ENCODE data around the gene CCNG2.

- TF ChIP-seq SKIL (IDR thresholded peaks at IDR 0.05; ENCODE audit: low read depth, poor library complexity, severe bottlenecking) (no peak), E4F1 (IDR thresholded peaks at IDR 0.05; ENCODE audit: borderline replicate concordance, partially characterized antibody) (no peak), POLR2A (IDR thresholded peaks at IDR 0.05; ENCODE audit: low read depth, low read length) (no peak), CTCF (IDR thresholded peaks at IDR 0.05 in 2 of 3, conservative IDR thresholded peaks at IDR 0.05 in 1 of 3; ENCODE audit: control insufficient read depth in 2 of 3, extremely low read depth in 1 of 3, insufficient read depth in 1 of 3, low read depth in 3 of 3, low read length in 3 of 3) (no peak), CREB1 (IDR thresholded peaks at IDR 0.05; ENCODE audit: low read depth) (no peak), TCF7 (IDR thresholded peaks at IDR 0.05; ENCODE audit: borderline replicate concordance) (no peak), CEBPZ (IDR thresholded peaks at IDR 0.05; ENCODE audit: low read depth, low read length) (no peak), SMC3 (IDR thresholded peaks at IDR 0.05; ENCODE audit: borderline replicate concordance, low read length) (no peak), JUND (IDR thresholded peaks at IDR 0.05; ENCODE audit: low read depth, low read length) (no peak), RFX5 (IDR thresholded peaks at IDR 0.05; ENCODE audit: low read depth, low read length) (no peak), ZNF274 (IDR thresholded peaks at IDR 0.05; ENCODE audit: insufficient read depth, insufficient read length) (no peak), ZNF24 (IDR thresholded peaks at IDR 0.05) (no peak)
Measured at GRCh38 chr4:77219266-77219665, 62.3 kb downstream of the CCNG2 start.

Data from GM12878 (cell line).